ENCODE results near the gene KLHL25. TPM values are rescaled to one million over a fixed set of nuclear protein-coding genes. Genes with fewer than 3 reads are reported as not detected.

The KLHL25 gene
- total and polyA plus RNA-seq, 2 experiments from 2014 or later, result 2.0 to 7.1 TPM

DNA sequence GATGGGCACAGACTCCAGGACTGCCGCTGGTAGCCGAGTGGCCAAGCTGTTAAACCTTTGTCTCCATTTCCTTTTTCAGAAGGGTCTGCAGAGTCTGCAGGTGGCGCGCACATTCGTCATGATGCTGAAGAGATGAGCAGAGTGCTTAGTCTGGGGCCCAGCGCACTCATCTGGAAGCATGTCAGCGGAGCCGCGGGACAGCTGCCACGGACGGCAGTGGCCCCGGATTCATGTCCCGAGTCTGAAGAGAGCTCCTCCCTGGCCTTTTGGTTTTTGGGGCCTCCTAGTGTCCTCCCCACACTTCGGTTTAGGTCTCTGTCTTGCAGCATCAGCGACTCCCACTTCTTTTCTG, 42.6 kb downstream of the KLHL25 start:
- Histone ChIP-seq H4K20me1 (ENCODE audit: insufficient read depth) (no peaks in the 10 kb centered on the region), H2AFZ (no peak overlapping the region), H3K4me3 (no peak overlapping the region), H3K4me2 (ENCODE audit: unreplicated experiment) (no peak overlapping the region), H3K9me3 (ENCODE audit: low read depth) (no peaks in the 10 kb centered on the region), H3K36me3 (ENCODE audit: low read depth) (no peaks in the 10 kb centered on the region; the same call in 1 of the 2 replicates), H3F3A (ENCODE audit: insufficient read depth) (peaks cover 10% of the 10 kb centered on the region; the same call in 1 of the 2 replicates), H3K9ac (no peak overlapping the region), H3K9me2 (ENCODE audit: insufficient read depth) (no peaks in the 10 kb centered on the region), H3K27ac (no peak overlapping the region), H3K79me2 (ENCODE audit: insufficient read depth) (no peaks in the 10 kb centered on the region), H3K4me1 (ENCODE audit: insufficient read depth) (peaks cover 22% of the 10 kb centered on the region), H3K27me3 (replicated peaks; ENCODE audit: insufficient read depth) (no peaks in the 10 kb centered on the region)
- no peak for DNase-seq
- WGBS, 2 experiments (ENCODE audit: low coverage in 1 of 2, low lambda C conversion rate in 2 of 2, missing lambda C conversion rate in 2 of 2), result 92 to 95% methylated on average over 15 of the region's 15 CpGs
- TF ChIP-seq EZH2phosphoT487 (IDR thresholded peaks at IDR 0.05; ENCODE audit: insufficient read depth, low read depth), result no peak
- no peak for TF ChIP-seq EZH2 (IDR thresholded peaks at IDR 0.05; ENCODE audit: insufficient read depth, poor library complexity, severe bottlenecking)
- in situ Hi-C loops (cut with MboI), result no loop called here

DNA sequence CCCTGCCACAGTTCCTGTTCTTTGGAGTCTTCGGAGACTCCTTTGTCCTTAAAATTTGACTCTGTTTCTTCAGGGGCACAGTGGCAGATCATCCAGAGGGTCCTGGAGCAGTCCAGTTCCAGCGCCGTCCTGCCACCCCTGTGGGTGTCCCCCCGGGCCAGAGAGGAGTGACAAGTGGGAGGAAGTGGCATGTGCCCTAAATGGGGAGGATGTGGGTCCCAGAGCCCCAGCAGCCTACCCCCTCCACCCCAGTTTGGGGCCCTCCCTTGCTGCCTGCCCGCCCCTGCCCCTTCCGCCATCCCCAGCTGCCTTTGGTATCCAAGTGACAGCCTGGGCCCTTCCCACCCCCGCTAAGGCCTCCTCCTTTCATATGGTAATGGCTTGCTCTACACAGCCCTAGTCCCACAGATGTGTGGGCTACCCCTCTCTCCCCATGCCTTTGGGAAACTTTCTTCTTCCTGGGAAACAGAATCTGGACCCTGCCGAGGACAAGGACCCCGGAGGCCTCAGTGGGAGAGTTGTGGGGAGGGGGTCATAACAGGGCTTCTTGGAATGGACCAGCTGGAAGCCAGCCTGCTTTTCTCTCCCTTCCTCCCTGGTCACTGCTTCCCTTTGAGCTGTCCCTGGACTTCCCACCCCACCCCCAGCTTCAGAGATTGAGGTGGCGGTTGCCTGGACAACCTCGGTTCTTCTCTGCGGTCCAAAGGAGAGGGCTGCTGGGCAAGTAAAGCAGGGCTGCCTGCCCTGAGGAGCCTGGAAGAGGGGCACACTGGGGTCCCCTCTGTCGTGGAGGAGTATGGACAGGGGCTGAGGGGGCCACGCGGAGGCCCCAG, 43.2 kb downstream of the KLHL25 start:
- Histone ChIP-seq H4K20me1 (ENCODE audit: insufficient read depth) (no peaks in the 10 kb centered on the region), H3K4me3 (no peak overlapping the region), H3K27me3 (replicated peaks; ENCODE audit: insufficient read depth) (no peaks in the 10 kb centered on the region), H3K79me2 (ENCODE audit: insufficient read depth) (no peaks in the 10 kb centered on the region), H3K4me2 (ENCODE audit: unreplicated experiment) (no peak overlapping the region), H3K9me2 (ENCODE audit: insufficient read depth) (no peaks in the 10 kb centered on the region), H3F3A (ENCODE audit: insufficient read depth) (peaks cover 10% of the 10 kb centered on the region; the same call in 1 of the 2 replicates), H3K36me3 (ENCODE audit: low read depth) (peaks cover 3% of the 10 kb centered on the region; the same call in 1 of the 2 replicates), H3K9me3 (ENCODE audit: low read depth) (no peaks in the 10 kb centered on the region), H3K27ac (no peak overlapping the region), H3K9ac (no peak overlapping the region), H2AFZ (no peak overlapping the region), H3K4me1 (ENCODE audit: insufficient read depth) (peaks cover 22% of the 10 kb centered on the region)
- in situ Hi-C loops (cut with MboI), result no loop called here
- 77 to 79% methylated on average over 12 to 15 of the region's 15 CpGs for WGBS, 2 experiments (ENCODE audit: low coverage in 1 of 2, low lambda C conversion rate in 2 of 2, missing lambda C conversion rate in 2 of 2)
- no peak for DNase-seq
- TF ChIP-seq EZH2phosphoT487 (IDR thresholded peaks at IDR 0.05; ENCODE audit: insufficient read depth, low read depth) (no peak), EZH2 (IDR thresholded peaks at IDR 0.05; ENCODE audit: insufficient read depth, poor library complexity, severe bottlenecking) (no peak)

DNA sequence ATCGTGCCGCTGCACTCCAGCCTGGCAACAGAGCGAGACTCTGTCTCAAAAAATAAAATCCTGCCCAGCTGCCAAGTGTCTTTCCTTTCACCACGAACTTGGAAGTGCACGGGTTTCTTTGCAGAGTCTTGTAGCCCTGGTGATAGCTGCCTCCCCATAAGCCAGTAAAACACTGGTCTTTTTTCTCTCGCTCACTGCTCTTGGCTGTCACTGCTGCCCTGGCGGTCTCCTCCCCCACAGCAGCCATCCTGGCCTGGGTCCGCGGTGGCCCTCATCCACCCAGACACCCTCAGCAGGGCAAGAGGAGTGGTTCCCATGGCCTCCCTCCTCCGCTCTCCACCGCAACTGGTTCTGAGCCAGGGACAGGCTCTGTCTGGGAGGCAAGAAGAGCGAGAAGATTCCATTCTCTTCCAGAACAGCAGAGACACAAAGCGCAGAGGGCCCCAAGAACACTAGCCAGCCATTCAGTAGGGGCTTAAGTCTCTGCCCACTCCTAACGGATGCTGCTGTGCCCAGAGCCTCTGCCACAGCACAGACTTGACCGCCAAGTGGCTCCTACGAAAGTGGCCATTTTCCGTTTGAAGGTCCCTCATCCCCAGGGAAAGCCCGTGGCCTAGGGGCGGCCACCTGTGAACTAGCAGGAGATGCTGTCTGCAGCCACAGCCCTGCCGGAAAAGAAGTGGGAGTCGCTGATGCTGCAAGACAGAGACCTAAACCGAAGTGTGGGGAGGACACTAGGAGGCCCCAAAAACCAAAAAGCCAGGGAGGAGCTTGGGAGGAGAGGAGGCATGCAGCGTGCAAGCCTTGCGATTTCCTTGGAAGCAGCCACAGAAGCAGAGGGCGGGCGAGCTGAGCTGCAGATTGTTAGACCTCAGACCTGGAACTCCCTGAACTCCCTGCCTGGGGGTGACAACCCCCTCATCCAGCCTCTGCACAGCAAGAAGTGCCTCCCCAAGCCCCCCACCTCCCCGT, 44.1 kb downstream of the KLHL25 start:
- Histone ChIP-seq H3K36me3 (ENCODE audit: low read depth) (peaks cover 10% of the 10 kb centered on the region; the same call in 1 of the 2 replicates), H3F3A (ENCODE audit: insufficient read depth) (peaks cover 10% of the 10 kb centered on the region; the same call in 1 of the 2 replicates), H3K9me3 (ENCODE audit: low read depth) (no peaks in the 10 kb centered on the region), H3K9ac (peak overlapping the region; percentile 22; the same call in 1 of the 2 replicates), H3K9me2 (ENCODE audit: insufficient read depth) (no peaks in the 10 kb centered on the region), H3K27ac (peak overlapping the region; percentile 38; the same call in 1 of the 2 replicates), H4K20me1 (ENCODE audit: insufficient read depth) (no peaks in the 10 kb centered on the region), H2AFZ (no peak overlapping the region), H3K27me3 (replicated peaks; ENCODE audit: insufficient read depth) (no peaks in the 10 kb centered on the region), H3K4me2 (ENCODE audit: unreplicated experiment) (peak overlapping the region; percentile 67), H3K4me3 (no peak overlapping the region), H3K79me2 (ENCODE audit: insufficient read depth) (no peaks in the 10 kb centered on the region), H3K4me1 (ENCODE audit: insufficient read depth) (peaks cover 22% of the 10 kb centered on the region)
- DNase-seq, result peak; percentile 65
- no peak for TF ChIP-seq EZH2 (IDR thresholded peaks at IDR 0.05; ENCODE audit: insufficient read depth, poor library complexity, severe bottlenecking)
- no peak for TF ChIP-seq EZH2phosphoT487 (IDR thresholded peaks at IDR 0.05; ENCODE audit: insufficient read depth, low read depth)
- in situ Hi-C loops (cut with MboI), result no loop called here
- 28 to 29% methylated on average over 27 of the region's 27 CpGs for WGBS, 2 experiments (ENCODE audit: low coverage in 1 of 2, low lambda C conversion rate in 2 of 2, missing lambda C conversion rate in 2 of 2)
